GM10847 (cell line): ENCODE measurements around the gene WIPF1.

Experiments
- POLR2A ChIP-seq: IDR thresholded peaks from 2 replicates; pipeline ENCODE4 v1.6.1; 2011; ENCODE audit not compliant: insufficient read length; ENCODE audit errors: extremely low read depth

Gene WIPF1

GRCh38 chr2:174511580-174512260 is 85.9 kb downstream of the WIPF1 start:
- TF ChIP-seq POLR2A, result no peak

GRCh38 chr2:174510583-174511189 is 86.9 kb downstream of the WIPF1 start:
- no peak for TF ChIP-seq POLR2A
